CD4-positive, alpha-beta T cell treated with Interferon alpha-2 for 1 hour (primary cell): Measurements from ENCODE around the gene PCDH10.
"Not testable (repeated sequence)": the region's sequence is repeated elsewhere in the genome, so short reads cannot be mapped to it uniquely, and the experiment has no call there.

Experiments used
- DNase-seq, 2 donors: peaks; one replicate each; pipeline ENCODE4 v3.0.0-alpha.2; 2020 to 2022

PCDH10 gene

GRCh38 chr4:133150486-133151340 is 1.6 kb downstream of the PCDH10 start:
- no peak for DNase-seq

DNA sequence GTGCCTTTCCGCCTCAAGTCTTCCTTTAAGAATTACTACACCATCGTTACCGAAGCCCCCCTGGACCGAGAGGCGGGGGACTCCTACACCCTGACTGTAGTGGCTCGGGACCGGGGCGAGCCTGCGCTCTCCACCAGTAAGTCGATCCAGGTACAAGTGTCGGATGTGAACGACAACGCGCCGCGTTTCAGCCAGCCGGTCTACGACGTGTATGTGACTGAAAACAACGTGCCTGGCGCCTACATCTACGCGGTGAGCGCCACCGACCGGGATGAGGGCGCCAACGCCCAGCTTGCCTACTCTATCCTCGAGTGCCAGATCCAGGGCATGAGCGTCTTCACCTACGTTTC is 2.2 kb downstream of the PCDH10 start:
- DNase-seq = no peak

DNA sequence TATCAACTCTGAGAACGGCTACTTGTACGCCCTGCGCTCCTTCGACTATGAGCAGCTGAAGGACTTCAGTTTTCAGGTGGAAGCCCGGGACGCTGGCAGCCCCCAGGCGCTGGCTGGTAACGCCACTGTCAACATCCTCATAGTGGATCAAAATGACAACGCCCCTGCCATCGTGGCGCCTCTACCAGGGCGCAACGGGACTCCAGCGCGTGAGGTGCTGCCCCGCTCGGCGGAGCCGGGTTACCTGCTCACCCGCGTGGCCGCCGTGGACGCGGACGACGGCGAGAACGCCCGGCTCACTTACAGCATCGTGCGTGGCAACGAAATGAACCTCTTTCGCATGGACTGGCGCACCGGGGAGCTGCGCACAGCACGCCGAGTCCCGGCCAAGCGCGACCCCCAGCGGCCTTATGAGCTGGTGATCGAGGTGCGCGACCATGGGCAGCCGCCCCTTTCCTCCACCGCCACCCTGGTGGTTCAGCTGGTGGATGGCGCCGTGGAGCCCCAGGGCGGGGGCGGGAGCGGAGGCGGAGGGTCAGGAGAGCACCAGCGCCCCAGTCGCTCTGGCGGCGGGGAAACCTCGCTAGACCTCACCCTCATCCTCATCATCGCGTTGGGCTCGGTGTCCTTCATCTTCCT is 2.7 kb downstream of the PCDH10 start:
- DNase-seq = no peak

DNA sequence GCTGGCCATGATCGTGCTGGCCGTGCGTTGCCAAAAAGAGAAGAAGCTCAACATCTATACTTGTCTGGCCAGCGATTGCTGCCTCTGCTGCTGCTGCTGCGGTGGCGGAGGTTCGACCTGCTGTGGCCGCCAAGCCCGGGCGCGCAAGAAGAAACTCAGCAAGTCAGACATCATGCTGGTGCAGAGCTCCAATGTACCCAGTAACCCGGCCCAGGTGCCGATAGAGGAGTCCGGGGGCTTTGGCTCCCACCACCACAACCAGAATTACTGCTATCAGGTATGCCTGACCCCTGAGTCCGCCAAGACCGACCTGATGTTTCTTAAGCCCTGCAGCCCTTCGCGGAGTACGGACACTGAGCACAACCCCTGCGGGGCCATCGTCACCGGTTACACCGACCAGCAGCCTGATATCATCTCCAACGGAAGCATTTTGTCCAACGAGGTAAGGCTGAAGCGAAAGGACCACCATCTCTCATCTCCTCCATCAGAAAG is 3.3 kb downstream of the PCDH10 start:
- no peak for DNase-seq

DNA sequence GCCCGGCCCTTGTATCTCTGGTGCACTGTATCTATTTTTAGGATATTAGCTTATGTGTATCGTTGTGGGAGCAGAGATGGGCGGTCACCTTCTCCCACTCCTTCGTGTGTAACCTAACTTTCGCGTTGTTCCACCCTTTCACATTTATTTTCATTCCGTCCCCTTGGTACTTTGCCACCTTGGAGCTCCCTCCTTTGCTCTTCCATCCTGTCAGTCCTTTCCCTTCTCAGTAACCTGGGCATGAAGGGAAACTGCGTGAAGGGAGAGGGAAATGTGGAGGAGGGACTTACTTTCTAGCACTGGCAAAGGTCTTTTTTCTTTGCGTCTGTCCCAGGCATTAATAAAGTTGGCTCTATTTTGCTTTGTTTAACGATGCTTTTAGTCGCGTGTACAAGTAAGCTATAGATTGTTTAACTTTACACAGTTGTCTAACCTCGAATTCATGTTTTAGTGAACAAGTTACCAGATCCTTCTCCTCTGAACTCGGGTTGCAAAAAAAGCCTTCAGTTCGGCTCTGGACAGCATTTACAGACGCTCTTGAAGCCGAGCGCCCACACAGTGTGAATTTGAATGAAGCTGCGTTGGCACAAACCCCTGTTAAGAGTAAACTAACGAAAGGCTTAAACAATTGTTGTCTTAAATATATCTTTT is 3.9 kb downstream of the PCDH10 start:
- DNase-seq = no peak

DNA sequence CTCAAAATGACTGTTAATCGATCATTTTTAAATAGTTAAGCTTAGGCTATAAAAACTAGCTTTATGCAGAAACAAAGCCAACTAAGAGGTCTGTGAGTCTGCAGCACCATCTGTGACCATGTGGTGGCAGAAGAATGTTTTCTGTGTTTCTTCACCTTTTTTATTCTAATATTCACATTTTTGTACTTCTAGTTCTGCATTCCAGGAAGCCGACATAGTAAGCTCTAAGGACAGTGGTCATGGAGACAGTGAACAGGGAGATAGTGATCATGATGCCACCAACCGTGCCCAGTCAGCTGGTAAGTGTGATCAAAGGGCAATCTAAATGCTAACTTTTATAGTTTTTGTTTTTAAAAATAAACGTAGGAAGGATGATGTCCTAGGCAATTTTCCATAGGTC is 5.6 kb downstream of the PCDH10 start:
- no peak for DNase-seq

- DNase-seq = no peak
Measured at GRCh38 chr4:133156096-133156495, 7.0 kb downstream of the PCDH10 start.

DNA sequence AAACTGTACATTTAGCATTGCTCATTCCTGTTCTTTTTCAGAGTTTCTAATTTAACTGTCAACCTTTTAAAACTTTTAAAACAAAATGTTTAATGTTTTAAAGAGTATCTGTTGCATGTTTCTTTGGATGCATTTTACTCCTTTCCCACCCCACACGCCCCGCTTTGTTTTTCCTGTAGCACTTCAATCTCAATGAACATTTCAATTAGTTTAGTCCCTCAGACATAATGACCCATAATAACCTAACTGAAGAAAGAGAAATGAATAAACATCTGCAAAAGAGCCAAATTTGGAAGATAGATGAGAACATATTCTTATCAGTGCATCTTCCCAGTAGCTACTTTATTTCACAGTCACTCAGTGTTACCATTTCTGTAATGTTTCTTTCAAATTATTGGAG is 7.5 kb downstream of the PCDH10 start:
- no peak for DNase-seq

DNA sequence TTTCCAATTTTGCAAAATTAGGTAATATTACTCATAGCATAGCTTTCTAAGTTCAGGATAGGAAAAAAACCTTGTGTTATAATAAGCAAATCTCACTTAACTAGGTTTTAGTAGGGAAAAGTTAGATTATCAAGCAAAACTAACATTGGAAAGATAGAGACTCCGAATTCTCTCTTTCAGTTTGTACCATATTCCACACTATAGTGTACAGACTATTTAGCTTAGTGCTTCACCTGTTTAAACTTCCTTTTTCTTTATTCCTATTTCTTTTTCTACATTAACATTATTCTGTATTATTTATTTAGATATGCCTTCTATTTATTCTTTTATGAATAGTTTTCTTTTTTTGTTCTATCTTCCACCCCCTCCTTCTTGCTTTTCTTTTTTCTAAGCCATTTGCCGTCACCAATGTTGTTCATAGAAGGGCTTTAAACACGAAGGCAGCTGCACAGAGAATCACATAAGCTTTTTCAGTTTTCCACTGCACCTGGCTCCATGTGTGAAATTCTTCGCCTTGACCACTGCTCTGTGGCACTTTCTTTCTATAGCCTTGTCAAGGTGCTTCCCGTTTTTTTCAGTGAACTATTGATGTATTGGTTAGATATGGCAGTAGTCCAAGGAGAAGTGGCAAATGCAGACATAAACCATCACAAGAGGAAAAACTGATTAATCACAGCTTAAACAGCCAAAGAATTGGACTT is 8.5 kb downstream of the PCDH10 start:
- DNase-seq = no peak

DNA sequence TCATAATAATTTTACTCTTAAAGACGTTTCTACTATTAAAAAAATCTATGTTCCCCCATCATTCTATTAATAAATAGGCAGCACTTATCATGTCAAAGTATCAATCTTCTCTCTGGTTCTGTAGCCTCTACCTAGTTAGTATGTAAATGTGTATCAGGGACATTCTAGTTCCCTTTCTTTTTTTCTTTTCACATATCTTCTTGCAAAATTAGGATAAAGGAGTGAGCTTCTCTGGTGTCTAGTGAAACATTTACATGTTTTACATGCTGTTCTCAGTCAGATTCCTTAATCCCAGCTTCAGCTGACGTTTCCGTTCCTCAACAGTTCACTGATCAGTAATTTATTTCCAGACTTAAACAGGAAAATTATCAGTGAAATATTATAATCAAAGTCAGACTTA is 11.8 kb downstream of the PCDH10 start:
- DNase-seq = no peak

DNA sequence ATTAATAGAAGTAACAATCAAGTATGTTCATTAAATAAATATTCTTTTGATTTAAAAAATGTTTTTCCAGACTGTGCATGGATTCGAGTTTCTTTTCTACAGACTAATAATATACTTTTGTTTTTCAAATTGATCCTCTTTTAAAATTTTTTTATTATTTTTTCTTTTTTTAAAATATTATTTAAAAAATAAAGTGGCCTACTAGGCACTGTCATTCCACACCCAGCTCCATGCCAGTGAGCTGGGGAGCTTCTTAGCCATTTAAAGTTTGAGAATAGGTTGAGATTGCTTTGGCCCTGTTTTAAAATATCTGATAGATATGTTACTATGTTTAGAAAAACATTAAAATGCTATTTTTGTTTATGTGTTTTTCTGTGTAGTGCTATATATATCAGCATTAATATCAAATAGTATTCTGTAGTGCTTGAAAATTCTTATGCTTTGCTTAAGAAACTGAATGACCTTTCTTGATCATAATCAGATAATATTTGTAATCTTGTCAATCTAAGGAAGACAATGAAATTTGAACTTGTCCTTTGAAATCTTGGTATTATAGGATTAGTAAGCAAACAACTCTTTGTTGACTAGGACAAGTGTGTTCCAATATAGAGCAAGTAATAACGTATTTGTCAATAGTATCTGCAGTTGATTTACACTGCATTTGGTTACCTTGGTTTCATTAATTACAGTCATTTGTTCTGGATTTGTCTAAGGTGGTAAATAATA is 12.6 kb downstream of the PCDH10 start:
- DNase-seq = no peak

- no peak for DNase-seq
Measured at GRCh38 chr4:133162941-133163340, 13.8 kb downstream of the PCDH10 start.

DNA sequence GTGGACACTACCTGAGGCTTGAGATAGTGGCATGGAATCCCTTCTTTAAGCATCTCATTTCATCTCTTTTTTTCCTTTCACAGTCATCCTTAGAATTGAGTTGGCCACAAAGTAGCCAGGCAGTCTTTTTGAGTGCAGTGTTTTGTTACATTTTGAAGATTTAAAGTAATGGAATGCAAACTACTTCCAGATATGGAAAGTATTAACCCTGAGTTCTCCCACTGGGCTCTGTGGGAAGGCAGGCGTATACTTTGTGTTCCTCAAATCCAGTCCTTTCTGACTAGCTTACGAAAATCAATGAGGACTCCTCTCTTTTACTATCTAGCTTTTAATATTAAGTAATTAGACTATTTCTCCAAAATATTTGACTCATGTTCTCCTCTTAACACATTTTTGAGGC is 29.9 kb downstream of the PCDH10 start:
- no peak for DNase-seq

GRCh38 chr4:133186210-133186609 is 37.1 kb downstream of the PCDH10 start:
- no peak for DNase-seq

DNA sequence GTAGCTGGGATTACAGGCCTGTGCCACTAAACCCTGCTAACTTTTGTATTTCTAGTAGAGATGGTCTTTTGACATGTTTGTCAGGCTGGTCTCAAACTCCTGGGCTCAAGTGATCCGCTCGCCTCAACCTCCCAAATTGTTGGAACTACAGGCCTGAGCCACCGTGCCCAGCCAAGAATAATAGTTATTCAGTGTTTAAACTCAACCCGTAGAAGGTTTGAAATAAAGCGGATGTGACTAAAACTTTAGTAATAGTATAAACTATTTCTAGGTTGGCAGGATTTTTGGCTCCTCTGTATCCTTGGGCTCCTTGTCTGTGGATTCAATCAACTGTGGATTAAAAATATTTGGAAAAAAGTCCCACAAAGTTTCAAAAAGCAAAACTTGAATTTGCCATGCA is 37.8 kb downstream of the PCDH10 start:
- no peak for DNase-seq

- DNase-seq = no peak
Measured at GRCh38 chr4:133188433-133189146, 39.5 kb downstream of the PCDH10 start.

DNA sequence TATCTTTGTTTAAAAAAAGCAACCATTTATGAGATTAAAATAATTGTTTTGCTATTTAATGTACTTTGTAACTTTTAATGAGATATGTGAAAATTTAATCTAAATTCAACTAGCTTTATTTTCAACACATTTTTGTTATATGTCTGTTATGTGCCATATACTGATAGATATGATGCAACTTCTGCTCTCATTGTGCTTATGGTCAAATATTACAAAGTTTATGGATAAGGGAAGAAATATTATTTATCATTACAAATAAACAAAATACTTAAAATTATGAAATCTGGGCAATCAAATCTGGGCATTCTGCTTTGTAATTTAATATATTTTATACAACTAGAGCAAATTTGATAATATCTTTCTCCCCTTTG is 40.0 kb downstream of the PCDH10 start:
- DNase-seq = no peak

DNA sequence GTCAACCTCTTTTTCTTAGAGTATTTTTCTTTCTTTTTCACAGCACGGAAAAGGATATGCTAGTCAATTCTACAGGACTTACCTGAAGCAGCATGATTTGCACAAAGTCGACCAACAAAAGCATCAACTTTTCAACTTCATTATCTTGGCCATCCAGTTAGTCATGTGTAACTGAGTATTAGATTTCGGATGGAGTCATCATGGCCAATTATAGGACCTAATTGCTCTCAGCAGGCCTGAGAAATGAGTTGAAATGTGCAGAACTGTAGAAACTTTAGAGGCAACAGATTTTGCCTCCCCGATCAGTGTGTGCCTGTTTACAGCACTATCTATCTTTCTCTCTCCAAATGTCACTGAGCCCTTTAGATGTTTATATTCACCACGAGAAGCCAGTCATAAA is 41.0 kb downstream of the PCDH10 start:
- no peak for DNase-seq

DNA sequence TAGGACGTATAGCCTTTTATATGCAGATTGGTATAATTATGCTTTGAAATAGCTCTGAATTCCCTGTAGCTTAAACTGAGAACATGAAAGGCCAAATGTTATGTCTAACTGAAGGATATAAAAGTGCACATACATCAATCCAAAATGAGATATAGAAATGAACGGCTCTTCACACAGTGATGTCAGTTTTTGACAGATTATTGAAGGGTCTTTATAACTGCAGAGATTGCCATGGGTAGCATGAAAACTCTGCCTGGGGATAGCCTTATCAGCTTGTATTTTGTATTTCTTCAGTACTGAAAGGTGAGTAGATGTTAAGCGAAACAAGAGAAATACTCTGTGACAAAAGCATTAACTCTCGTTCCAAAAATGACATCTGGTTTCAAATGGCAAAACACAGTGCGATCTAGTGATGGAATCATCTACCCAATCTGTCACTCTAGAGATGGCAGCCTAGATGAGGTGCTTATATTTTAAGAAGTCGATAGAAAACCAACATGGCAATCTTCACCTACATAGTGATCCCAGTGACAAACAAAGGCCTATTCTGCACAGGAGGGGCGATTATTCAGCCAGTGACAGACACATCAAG is 59.7 kb downstream of the PCDH10 start:
- DNase-seq = no peak

DNA sequence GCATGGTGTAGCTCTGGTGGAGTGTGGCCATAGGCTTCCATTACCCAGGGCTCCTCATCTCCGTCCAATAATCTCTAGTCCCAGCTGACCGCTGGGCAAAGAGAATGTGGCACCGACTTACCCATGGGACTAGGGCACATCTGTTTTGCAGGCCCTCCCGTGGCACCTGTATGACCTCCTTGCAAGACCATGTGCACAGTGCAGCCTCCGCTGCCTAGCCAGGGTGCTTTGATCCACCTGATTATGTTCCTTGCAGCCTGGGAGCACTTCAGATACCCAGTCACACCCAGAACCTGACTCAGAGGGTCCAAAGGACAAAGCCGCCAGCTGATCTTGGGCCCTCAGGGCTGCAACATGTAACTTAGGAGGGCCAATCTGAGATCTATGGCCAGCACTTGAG is 84.8 kb downstream of the PCDH10 start:
- no peak for DNase-seq

GRCh38 chr4:133240451-133240850 is 91.4 kb downstream of the PCDH10 start:
- not testable (repeated sequence) for DNase-seq
